Measurements from ENCODE around the gene SMAD6.

DNA sequence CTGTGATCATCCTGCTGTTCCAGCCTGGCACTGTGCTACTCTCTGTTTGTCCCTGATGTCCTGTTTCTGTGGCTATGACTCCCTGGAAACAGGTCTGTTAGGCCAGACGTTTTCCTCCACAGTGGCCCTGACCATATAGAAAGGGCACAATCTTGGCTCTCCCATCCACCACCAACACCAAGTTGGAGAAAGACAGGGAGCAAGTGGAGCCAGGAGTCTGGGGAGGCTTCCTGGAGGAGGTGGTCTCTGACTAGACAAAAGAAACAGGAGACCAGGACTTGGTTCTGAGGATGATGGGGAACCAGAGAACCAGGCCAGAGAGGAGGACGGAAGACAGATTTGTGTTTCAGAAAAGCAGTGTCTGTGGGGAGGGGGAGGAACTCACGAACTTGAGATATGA lies 49.2 kb upstream of the SMAD6 start:
- TF ChIP-seq, protein P1, sequence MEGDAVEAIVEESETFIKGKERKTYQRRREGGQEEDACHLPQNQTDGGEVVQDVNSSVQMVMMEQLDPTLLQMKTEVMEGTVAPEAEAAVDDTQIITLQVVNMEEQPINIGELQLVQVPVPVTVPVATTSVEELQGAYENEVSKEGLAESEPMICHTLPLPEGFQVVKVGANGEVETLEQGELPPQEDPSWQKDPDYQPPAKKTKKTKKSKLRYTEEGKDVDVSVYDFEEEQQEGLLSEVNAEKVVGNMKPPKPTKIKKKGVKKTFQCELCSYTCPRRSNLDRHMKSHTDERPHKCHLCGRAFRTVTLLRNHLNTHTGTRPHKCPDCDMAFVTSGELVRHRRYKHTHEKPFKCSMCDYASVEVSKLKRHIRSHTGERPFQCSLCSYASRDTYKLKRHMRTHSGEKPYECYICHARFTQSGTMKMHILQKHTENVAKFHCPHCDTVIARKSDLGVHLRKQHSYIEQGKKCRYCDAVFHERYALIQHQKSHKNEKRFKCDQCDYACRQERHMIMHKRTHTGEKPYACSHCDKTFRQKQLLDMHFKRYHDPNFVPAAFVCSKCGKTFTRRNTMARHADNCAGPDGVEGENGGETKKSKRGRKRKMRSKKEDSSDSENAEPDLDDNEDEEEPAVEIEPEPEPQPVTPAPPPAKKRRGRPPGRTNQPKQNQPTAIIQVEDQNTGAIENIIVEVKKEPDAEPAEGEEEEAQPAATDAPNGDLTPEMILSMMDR (IDR thresholded peaks at IDR 0.05): no peak
- no peak for TF ChIP-seq POLR2A (IDR thresholded peaks at IDR 0.05)
